Activated CD8-positive, alpha-beta memory T cell treated with anti-CD3 and anti-CD28 coated beads, Interleukin-2, amount 50 U/mL, for 24 hours (primary cell): ENCODE measurements around the gene TMEM132D.

Experiments used
- DNase-seq: peaks from one replicate; pipeline ENCODE4 v3.0.0-alpha.2; 2020; ENCODE audit errors: extremely low read depth

TMEM132D gene

GRCh38 chr12:129101816-129102215, 802.0 kb downstream of the TMEM132D start:
- DNase-seq: no peak

GRCh38 chr12:129101404-129101803, 802.4 kb downstream of the TMEM132D start:
- DNase-seq: no peak

GRCh38 chr12:129097451-129097850, 806.4 kb downstream of the TMEM132D start:
- DNase-seq: no peak

GRCh38 chr12:129096968-129097367, 806.9 kb downstream of the TMEM132D start:
- no peak for DNase-seq

DNA sequence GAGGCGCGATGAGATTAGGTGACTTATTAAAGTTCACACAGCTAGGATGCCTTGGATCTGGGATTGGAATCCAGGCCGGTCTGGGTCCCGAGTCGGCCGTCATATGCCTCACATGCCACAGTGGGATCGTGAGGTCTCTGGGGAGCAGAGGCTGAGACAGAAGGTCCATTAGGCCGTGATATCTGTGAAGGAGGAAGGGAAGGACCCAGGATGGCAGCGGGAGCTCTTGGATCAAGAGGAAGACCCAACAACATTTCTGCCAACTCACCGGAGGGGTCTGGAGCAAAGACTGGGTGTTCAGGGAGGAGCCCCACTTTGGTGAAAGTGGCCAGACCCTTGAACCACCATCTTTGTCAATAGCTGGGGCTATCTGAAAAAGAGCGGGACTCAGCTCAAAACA, 807.6 kb downstream of the TMEM132D start:
- no peak for DNase-seq

DNA sequence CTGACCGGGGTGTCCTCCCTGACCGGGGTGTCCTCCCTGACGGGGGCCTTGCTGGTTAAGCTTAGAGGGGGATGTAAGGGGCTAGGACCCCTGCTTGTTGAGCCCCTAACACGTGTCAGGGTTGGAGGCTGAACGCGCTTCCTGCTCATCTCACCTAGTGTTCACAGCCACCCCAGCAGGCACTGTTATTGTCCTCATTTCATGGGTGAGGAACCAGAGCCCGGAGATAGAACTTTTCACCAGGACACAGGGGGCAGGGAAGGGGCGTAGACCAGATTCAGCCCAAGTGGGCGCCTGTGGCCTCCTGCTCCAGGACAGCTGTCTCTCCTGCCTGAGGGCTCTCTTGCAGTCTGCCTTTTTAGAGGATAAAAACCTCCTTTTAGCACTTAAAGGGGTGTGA, 814.2 kb downstream of the TMEM132D start:
- no peak for DNase-seq

GRCh38 chr12:129084875-129085826, 818.7 kb downstream of the TMEM132D start:
- DNase-seq: no peak

- no peak for DNase-seq
These were observed 820.5 kb downstream of the TMEM132D start for GRCh38 chr12:129083121-129083840.

- DNase-seq: no peak
These were observed 821.4 kb downstream of the TMEM132D start for GRCh38 chr12:129082441-129082840.

GRCh38 chr12:129081755-129082250, 822.0 kb downstream of the TMEM132D start:
- DNase-seq: no peak

DNA sequence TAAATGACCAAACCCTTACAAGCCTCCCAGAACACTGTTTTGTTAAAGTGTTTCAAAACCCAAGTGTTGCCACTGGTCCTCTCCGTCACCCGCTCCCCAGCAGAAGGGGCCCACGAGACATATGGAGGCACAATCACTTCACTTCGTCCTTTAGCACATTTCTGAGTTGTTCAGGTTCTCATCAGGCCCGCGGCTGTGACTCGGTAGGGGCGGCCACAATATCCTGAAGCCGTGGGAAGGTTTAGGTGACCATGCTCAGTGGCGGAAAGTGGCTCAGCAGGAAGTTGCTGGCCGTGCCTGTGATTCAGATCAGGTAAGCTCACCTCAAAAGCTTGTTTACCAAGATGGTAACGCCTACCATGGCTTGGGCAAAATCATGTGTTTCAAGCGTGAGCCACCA, 823.0 kb downstream of the TMEM132D start:
- DNase-seq: no peak

DNA sequence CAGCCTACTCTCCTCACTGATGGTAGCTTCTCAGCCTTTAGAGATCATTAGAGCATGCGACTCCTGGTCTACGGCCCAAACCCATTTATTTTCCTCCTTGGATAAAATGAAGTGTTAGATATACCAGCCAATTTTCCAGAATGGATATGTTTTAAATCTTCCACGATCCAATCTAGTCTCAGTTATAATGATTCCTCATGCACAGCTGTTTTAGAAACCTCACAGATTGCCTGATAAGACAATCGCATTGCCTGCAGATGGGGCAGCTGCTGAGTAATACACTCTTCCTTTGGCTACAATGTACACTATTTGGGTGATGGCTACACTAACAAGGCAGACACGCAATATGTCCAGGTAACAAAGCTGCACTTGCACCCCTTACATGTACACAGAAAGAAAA, 823.4 kb downstream of the TMEM132D start:
- DNase-seq: no peak

GRCh38 chr12:129079719-129080118, 824.1 kb downstream of the TMEM132D start:
- no peak for DNase-seq

DNA sequence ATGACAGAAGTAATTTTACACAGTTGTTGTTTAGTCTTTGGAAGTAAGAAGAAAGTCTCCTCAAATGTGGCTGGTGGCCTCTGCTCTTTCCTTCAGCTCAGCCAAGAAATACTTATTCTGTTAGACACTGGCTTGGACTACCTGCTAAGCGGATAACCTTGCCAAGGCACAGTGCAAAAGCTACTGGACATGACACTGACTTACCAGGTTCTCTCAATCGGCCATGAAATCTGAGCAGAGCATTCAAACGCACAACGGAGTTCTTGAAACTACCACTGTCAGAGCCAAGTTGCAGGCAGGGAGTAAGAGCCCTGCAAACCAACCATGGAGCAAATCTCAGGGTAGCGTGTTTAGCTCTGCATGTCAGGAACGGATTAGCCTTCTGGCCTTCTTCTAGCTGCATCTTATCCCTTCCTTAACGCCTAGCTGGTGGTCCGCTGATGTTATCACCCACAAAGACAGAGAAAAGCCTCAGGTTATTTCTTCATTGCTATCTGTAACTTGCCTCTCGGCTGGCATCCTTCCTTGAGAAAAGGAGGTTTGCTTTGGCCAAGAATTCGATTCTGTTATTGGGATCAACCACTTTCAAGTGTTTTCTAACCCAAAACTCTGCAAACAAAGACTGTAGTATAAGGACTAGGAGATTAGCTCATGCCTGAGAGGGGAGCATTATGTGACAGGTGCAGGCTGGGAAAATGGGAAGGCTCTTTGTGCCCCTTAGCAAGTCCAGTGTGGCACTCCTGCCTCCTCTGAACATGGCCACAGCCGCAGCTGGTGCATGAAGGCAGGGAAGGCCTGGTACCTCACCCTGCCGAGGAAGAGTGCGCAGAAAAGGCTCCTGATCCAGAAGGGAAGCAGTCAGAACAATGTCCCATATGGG, 827.1 kb downstream of the TMEM132D start:
- no peak for DNase-seq

DNA sequence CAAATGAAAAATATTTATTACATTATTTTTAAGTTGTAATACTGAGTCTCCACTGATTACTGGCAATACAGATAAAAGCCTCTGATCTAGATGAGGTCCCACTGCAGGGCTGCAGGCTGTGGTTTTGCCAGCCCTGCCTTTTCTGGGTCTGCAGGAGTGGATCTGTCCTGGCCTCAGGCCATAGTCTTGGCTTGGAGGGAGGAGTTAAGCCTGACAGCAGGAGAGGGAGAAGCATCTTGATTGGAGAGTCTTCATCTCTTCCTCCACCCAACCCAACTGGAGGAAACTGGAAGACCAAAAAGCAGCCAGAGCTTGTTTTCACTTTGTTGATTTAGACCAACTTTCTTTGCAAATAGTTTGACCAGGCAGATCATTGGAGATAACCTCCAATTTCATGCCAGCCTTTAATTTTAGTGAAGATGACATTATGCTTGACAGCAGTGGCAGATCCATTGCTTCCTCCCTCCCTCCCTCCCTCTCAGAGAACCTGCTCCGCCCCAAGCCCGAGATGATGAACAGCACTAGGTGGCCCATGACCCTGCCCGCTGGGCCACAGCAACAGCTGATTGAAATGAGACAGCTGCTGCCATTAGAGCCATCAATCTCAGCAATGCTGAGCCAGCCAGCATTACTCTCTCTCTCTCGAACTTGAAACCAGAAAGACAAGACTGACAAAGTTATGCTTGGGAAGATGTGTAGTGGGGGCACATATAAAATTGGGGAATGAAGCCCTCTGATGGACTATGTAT, 828.2 kb downstream of the TMEM132D start:
- no peak for DNase-seq

- DNase-seq: no peak
These were observed 829.4 kb downstream of the TMEM132D start for GRCh38 chr12:129074379-129074778.

GRCh38 chr12:129073157-129073915, 830.5 kb downstream of the TMEM132D start:
- no peak for DNase-seq

- no peak for DNase-seq
These were observed 832.5 kb downstream of the TMEM132D start for GRCh38 chr12:129071362-129071761.

DNA sequence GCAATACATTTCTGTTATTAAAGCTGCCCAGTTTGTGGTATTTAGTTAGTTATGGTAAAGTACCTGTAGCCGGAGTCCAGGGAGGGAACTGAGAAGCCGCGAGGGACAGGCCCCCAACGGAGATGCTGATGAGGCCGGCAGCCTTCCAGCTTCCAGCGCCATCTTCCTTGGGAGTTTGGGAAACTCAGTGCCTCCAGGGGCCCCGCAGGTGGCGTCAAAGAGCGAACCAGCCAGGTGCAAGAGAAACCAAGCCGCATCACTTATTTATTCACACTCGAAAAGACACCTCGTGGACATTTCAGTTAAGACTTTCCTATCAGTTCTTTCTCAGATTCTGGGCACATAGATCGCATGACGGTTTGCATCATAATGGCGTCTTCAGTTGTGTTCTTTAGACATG, 833.9 kb downstream of the TMEM132D start:
- DNase-seq: no peak

GRCh38 chr12:129068684-129069083, 835.1 kb downstream of the TMEM132D start:
- no peak for DNase-seq
